NOMO-1 (cell line): Measurements from ENCODE around the gene FRMPD1.
A peak's percentile ranks its signal among the peaks of the same experiment; 100 is the strongest.

Source experiments
- DNase-seq, 2 experiments: peaks; one replicate each; lab custom pipeline; 2025; ENCODE audit not compliant: unreplicated experiment in 2 of 2; lab: John Stamatoyannopoulos, UW

The FRMPD1 gene

DNA sequence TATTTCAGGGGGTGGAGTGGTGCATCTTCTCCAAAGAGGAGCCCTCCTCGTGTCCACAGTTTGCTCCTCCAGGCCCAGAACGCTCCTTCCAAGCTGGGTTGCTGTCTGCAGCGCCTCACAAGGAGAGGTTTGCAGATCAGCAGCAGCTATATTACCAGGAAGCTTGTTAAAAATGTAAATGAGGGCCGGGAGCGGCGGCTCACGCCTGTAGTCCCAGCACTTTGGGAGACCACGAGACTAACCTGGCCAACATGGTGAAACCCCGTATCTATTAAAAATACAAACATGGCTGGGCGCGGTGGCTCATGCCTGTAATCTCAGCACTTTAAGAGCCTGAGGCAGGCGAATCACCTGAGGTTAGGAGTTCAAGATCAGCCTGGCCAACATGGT lies 25.0 kb upstream of the FRMPD1 start:
- DNase-seq = no peak

DNA sequence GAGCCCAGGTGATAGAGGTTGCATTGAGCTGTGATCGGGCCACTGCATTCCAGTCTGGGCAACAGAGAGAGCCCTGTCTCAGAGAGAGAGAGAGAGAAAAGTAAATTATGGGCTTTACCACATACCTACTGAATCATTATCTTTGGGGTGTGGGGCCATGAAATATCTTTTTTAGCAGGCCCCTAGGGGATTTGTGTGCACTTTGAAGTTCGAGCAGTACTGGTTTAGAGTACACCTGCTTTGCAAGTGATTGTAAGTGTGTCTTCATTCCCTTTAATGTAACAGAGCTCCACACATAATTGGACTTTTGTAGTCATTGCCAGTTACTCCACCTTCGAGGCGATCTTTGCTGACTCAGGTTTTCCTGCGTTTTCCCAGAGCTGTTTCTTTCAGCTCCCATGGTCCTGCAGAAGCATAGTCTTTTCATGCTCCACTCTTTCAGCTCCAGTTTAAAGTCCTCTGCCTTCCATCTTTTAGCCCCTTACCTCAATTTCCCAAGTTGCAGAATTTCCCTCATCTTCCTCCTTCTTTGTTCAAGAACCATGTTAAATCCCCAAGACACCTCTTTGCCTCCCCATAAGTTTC lies 24.0 kb upstream of the FRMPD1 start:
- no peak for DNase-seq

- no peak for DNase-seq
Measured at GRCh38 chr9:37632479-37632878, 18.3 kb upstream of the FRMPD1 start.

DNA sequence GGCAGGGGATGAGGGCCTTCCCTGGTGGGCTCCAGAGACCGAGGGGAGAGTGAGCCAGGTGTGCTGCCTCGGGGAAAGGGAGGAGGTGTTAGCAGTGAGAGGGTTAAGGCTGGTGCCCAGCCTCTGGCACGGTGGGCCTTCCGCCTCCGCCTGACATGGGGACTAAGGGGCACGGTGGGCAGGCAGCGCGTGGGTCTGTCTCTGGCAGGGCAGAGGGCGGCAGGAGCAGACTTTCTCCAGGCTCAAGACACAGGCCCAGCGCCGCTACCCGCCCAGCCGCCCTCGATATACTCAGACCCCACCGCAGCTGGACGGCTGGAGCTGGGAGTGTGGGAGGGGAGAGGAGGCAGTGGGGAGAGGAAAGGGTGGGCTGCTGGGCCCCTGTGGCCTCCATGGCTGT lies 14.9 kb upstream of the FRMPD1 start:
- DNase-seq = no peak

GRCh38 chr9:37636511-37637448 lies 14.0 kb upstream of the FRMPD1 start:
- no peak for DNase-seq

DNA sequence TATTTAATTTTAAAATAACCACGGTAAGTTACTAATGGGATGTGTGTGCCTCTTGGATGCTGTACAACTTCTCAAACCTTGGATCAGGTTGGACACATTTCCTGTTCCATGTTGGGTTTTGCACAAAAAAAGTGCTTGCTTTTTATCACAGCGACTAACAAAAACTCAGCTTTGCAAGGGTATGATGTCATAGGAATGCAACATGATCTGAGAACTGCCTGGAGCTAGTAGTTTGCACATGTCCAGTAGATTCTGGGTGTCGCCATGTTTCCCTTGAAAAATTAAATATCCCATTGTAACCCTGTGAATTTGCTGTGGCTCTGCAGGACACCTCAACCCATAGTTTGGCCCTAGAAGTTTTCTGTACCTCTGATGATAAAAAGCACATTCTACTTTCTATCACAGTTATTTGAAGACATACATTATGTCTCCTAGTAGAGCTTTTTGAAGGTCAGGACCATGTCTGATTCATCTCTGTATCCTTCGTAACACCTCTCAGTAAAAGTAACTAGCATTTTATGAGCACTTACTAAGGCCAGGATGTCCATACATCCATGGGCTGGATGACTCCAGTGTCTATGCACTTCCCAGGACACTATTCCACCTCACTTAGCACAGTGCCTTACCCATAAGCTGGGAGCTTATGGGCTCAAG lies 11.5 kb upstream of the FRMPD1 start:
- DNase-seq = no peak

DNA sequence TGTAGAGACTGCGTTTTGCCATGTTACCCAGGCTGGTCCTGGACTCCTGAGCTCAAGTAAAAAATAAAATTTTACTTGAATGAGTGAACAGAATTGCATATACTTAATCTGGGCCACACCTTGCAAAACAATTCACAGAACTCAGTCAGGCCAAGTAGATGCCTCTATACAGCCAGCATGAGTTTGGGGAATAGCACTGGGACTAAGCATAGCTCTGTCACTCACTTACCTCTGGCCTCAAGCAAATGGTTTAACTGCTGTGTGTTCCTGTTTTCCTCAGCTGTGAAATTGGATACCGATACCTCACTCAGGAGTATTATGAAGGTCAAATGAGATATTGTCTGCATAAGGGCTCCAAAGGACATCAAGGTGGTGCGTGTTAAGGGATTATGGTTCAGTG lies 10.9 kb upstream of the FRMPD1 start:
- DNase-seq = no peak

- no peak for DNase-seq
Measured at GRCh38 chr9:37640246-37640645, 10.5 kb upstream of the FRMPD1 start.

GRCh38 chr9:37641331-37641730 lies 9.4 kb upstream of the FRMPD1 start:
- DNase-seq = no peak

GRCh38 chr9:37643214-37643613 lies 7.5 kb upstream of the FRMPD1 start:
- DNase-seq = no peak

GRCh38 chr9:37645903-37646506 lies 4.7 kb upstream of the FRMPD1 start:
- no peak for DNase-seq

- no peak for DNase-seq
Measured at GRCh38 chr9:37650299-37650872, 368 bp upstream of the FRMPD1 start.

DNA sequence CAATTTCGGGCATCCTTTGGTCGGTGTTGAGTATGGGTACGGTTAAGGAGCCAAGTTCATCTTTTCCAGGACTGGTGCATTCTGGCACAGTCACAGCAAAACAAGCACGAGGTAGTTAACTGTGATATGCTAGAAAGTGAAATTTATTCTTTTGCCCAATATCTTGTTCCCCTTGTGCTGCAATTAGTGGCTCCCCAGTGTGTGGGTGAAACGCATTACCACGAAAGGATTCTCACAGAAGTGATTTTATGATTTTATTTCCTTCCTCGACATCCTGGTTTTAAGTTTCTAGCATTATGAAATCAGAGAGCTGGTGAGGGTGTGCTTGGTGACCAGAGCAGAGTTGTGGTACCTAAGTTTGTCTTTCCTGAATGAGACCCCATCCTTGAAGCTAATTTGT lies 1.5 kb downstream of the FRMPD1 start:
- peak in 1 of 2 experiments; percentile 15 for DNase-seq

DNA sequence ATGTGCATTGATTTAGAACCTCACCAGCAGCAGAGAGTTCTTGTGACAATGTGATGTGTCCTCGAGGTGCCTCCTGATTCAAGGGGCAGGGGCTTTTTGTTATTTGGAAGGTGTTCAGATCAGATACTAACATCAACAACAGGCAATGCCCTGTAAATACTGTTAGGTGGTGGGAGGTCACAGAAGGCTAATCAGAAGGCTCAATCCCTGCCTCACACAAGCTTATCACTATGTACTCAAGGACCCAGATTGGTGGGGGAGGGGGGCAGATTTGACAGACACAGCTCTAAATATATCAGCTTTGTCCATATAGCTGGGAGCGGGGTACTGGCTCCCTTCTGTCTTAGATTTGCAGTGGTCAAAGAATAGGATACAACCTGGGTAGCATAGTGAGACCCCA lies 2.6 kb downstream of the FRMPD1 start:
- DNase-seq = no peak

DNA sequence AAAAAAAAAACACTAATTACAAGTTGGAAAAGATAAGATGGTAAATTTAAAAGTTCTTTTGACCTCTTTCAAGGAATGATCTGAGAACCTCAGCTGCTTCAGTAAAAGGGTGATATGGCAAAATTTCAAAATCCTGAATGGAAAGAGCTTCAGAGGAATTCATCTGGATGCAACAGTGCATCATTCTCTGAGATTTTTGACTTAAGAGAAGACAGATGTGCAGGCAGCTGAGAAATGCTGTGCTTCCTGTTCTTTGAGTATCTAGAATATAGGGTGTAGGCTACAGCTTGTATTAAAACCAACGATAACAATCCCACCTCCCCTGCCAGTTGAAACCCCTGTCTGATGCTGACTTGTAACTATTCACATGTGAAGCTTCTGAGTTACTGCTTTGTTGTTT lies 6.2 kb downstream of the FRMPD1 start:
- DNase-seq = no peak

- no peak for DNase-seq
Measured at GRCh38 chr9:37660691-37661090, 9.9 kb downstream of the FRMPD1 start.

- DNase-seq = no peak
Measured at GRCh38 chr9:37663926-37664325, 13.2 kb downstream of the FRMPD1 start.

- DNase-seq = no peak
Measured at GRCh38 chr9:37667706-37668105, 17.0 kb downstream of the FRMPD1 start.

DNA sequence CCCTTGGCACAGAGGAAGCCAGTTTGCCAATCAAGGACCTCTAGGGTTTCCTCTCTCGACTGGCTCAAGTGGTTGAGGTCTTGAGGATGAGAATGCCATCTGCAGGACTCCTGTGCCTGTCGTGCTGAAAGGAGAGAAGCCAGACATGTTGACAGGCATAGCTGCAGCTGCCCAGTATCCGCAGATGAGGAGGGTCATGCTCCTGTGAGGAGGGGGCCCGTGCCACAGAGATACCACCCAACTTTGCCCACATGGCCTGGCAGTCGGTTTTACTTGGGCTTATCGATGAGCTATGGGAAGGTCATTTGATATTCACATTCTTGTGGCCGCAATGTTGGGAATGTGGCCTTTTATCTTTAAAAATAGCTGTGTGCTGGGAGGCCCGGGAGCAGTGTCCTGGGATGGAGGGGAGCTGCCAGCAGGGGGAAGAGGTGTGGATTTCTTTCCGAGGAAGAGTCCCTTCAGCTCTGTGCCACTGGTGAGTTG lies 17.4 kb downstream of the FRMPD1 start:
- no peak for DNase-seq

DNA sequence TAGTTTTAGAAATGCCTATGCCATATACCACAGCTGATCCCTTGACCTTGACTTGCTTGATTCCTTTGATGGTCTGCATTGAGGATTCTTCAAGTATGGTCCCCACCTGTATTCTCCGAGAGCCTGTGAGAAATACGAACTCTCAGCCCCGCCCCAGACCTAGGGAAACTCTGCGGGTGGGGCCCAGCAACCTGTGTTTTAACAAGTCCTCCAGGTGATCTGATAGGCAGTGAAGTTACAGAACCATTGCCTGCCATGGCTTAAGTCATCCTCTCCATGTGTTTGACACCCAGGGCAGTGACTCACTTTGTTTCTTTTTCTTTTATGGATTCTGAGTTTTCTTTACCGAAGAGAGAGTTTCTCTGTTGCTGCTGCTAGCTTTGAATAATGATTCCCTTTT lies 18.5 kb downstream of the FRMPD1 start:
- no peak for DNase-seq

DNA sequence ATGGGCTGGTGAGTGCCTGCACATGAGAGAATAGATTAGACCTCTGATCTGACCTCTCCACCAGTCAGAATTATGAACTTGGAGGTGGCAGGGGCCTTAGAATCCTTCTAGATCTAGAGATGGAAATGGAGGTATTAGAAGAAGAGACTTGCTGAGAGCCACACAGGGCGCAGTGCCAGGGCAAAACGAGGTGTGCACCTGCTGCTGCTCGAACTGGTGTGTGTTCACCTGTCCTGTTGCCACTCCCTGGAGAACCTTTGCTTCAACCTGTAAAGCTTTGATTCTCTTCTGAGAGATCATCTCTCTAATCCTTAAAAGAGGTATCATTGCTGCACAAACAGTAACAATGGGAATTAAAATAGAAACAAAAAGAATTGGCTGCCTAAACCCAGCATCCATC lies 24.9 kb downstream of the FRMPD1 start:
- DNase-seq = no peak
